SK-N-SH (cell line): ENCODE results near the gene MYH1. TPM values are rescaled to one million over a fixed set of nuclear protein-coding genes. Genes with fewer than 3 reads are reported as not detected.

Experiments
- CTCF ChIA-PET: fragments of 300-600, 350-600 bp; formaldehyde crosslinking; extraction: SDS; loops from one replicate; lab custom pipeline; 2021; lab: Yijun Ruan, JAX
- POLR2A ChIA-PET: fragments of 350-600 bp; sonication (Branson Sonifier 250); formaldehyde crosslinking; extraction: SDS; loops from one replicate; lab custom pipeline; 2020; ENCODE audit warnings: antibody characterized with exemption, inconsistent platforms; lab: Yijun Ruan, JAX
- DNase-seq: peaks from one replicate; pipeline ENCODE4 v3.0.0; 2012
- H2AFZ ChIP-seq: fragments of 200-600 bp; sonication (generic); 2 replicates; pipeline ENCODE4 v1.8.1; 2016; ENCODE audit warnings: antibody characterized with exemption, mild to moderate bottlenecking, low read depth
- H3F3A ChIP-seq: fragments of 200-600 bp; sonication (generic); replicated peaks from 2 replicates; pipeline ENCODE3; 2016; ENCODE audit warnings: antibody characterized with exemption, mild to moderate bottlenecking; ENCODE audit not compliant: insufficient read depth
- H3K27ac ChIP-seq, 2 experiments: fragments of 200-500 bp in 1 of 2; fragments of 200-600 bp in 1 of 2; sonication (Bioruptor generic) in 1 of 2; sonication (generic), shearing (Covaris generic) in 1 of 2; 2 replicates each; pipeline versions ENCODE4 v1.5.1 to v1.6.1; 2014 to 2016; ENCODE audit warnings: low read depth in 2 of 2, inconsistent platforms in 1 of 2, low read length in 1 of 2, mild to moderate bottlenecking in 1 of 2, mixed read lengths in 1 of 2
- H3K27me3 ChIP-seq: fragments of 200-600 bp; sonication (generic), shearing (Covaris generic); 2 replicates; pipeline ENCODE4 v1.6.1; 2016; ENCODE audit warnings: mixed run types; ENCODE audit not compliant: insufficient read depth
- H3K36me3 ChIP-seq, 2 experiments: fragments of 200-500 bp in 1 of 2; fragments of 200-600 bp in 1 of 2; sonication (Bioruptor generic) in 1 of 2; sonication (generic) in 1 of 2; replicated peaks in 1 of 2; 2 replicates each; pipeline versions ENCODE3 to v1.5.1; 2014 to 2016; ENCODE audit warnings: low read length in 1 of 2, mild to moderate bottlenecking in 1 of 2; ENCODE audit not compliant: insufficient read depth in 2 of 2, control insufficient read depth in 1 of 2
- H3K4me1 ChIP-seq, 2 experiments: fragments of 200-500 bp in 1 of 2; fragments of 200-600 bp in 1 of 2; sonication (Bioruptor generic) in 1 of 2; sonication (generic), shearing (Covaris generic) in 1 of 2; 2 replicates each; pipeline versions ENCODE4 v1.5.1 to v1.6.1; 2014 to 2016; ENCODE audit warnings: low read depth in 1 of 2, low read length in 1 of 2, mixed run types in 1 of 2; ENCODE audit not compliant: insufficient read depth in 2 of 2, control insufficient read depth in 1 of 2
- H3K4me2 ChIP-seq: fragments of 200-600 bp; sonication (generic), shearing (Covaris generic); 2 replicates; pipeline ENCODE4 v1.6.1; 2017; ENCODE audit warnings: mixed run types
- H3K4me3 ChIP-seq, 2 experiments: fragments of 200-500 bp in 1 of 2; fragments of 200-600 bp in 1 of 2; sonication (Bioruptor generic) in 1 of 2; sonication (generic), shearing (Covaris generic) in 1 of 2; 2 replicates each; pipeline versions ENCODE4 v1.5.1 to v1.8.1; 2014 to 2016; ENCODE audit warnings: low read depth in 2 of 2, inconsistent platforms in 1 of 2, low read length in 1 of 2, mild to moderate bottlenecking in 1 of 2, mixed read lengths in 1 of 2, moderate library complexity in 1 of 2
- H3K79me2 ChIP-seq: fragments of 200-600 bp; sonication (generic); 2 replicates; pipeline ENCODE4 v1.8.1; 2017; ENCODE audit warnings: mild to moderate bottlenecking; ENCODE audit not compliant: insufficient read depth
- H3K9ac ChIP-seq: fragments of 200-600 bp; sonication (generic); 2 replicates; pipeline ENCODE4 v1.6.1; 2017; ENCODE audit warnings: mixed run types
- H3K9me2 ChIP-seq: fragments of 200-600 bp; sonication (generic); 2 replicates; pipeline ENCODE4 v1.6.1; 2017; ENCODE audit warnings: mixed run types
- H3K9me3 ChIP-seq: fragments of 200-600 bp; sonication (generic); 2 replicates; pipeline ENCODE4 v1.6.1; 2017; ENCODE audit warnings: mixed run types, mild to moderate bottlenecking, moderate library complexity
- H4K20me1 ChIP-seq: fragments of 200-600 bp; sonication (generic); 2 replicates; pipeline ENCODE4 v1.6.1; 2017; ENCODE audit warnings: mild to moderate bottlenecking, mixed run types; ENCODE audit not compliant: insufficient read depth
- CHD2 ChIP-seq: fragments of 150-350 bp; IDR thresholded peaks from 2 replicates; pipeline ENCODE4 v1.6.1; 2018; ENCODE audit warnings: low read length; ENCODE audit not compliant: partially characterized antibody
- ELF1 ChIP-seq: IDR thresholded peaks from 2 replicates; pipeline ENCODE4 v1.4.0; 2012
- EP300 ChIP-seq, 2 experiments: IDR thresholded peaks; 2 replicates each; pipeline versions ENCODE4 v1.4.0 to v1.6.1; 2012; ENCODE audit warnings: borderline replicate concordance in 1 of 2, low read depth in 1 of 2, low read length in 1 of 2
- FOSL2 ChIP-seq: IDR thresholded peaks from 2 replicates; pipeline ENCODE4 v1.4.0; 2012; ENCODE audit warnings: low read depth, mild to moderate bottlenecking, moderate library complexity, borderline replicate concordance
- GABPA ChIP-seq: IDR thresholded peaks from 2 replicates; pipeline ENCODE4 v1.4.0; 2012; ENCODE audit warnings: low read depth, mild to moderate bottlenecking
- NFIC ChIP-seq: IDR thresholded peaks from 2 replicates; pipeline ENCODE4 v1.4.0; 2012; ENCODE audit warnings: borderline replicate concordance
- NRF1 ChIP-seq: IDR thresholded peaks from 2 replicates; pipeline ENCODE4 v1.6.1; 2012; ENCODE audit warnings: low read depth, mild to moderate bottlenecking, low read length
- RCOR1 ChIP-seq: fragments of 150-350 bp; IDR thresholded peaks from 2 replicates; pipeline ENCODE4 v1.6.1; 2017; ENCODE audit warnings: antibody characterized with exemption, low read length
- RFX5 ChIP-seq: IDR thresholded peaks from 2 replicates; pipeline ENCODE4 v1.6.1; 2012; ENCODE audit warnings: mild to moderate bottlenecking, improper control_type of control experiment, low read length
- RXRA ChIP-seq: IDR thresholded peaks from 2 replicates; pipeline ENCODE4 v1.4.0; 2012; ENCODE audit warnings: low read depth, mild to moderate bottlenecking, borderline replicate concordance
- SIN3A ChIP-seq: IDR thresholded peaks from 2 replicates; pipeline ENCODE4 v1.6.1; 2012; ENCODE audit warnings: low read depth, mild to moderate bottlenecking, low read length, moderate library complexity, borderline replicate concordance
- TCF12 ChIP-seq: IDR thresholded peaks from 2 replicates; pipeline ENCODE4 v1.4.0; 2012
- WGBS: methylation state at CpG from one replicate; pipeline ENCODE4 v1.1.6; 2017; ENCODE audit warnings: low lambda C conversion rate; 5-methylcytosine and 5-hydroxymethylcytosine counted together
- polyA plus RNA-seq, 3 experiments: library from polyadenylated mRNA; depleted of rRNA; stranded (reverse); fragments of >200 nt; gene quantifications; 2 replicates each; pipeline ENCODE4 v1.2.3, GENCODE V29; 2012
- TF ChIP-seq, protein P1 (sequence below): IDR thresholded peaks from 2 replicates; pipeline ENCODE4 v1.4.0; 2012; ENCODE audit warnings: low read depth, borderline replicate concordance
- TF ChIP-seq, protein P2 (sequence below): IDR thresholded peaks from 2 replicates; pipeline ENCODE4; 2012
- TF ChIP-seq, protein P3 (sequence below): IDR thresholded peaks from 2 replicates; pipeline ENCODE4 v1.4.0; 2012; ENCODE audit warnings: low read depth
- TF ChIP-seq, protein P4 (sequence below): IDR thresholded peaks from 2 replicates; pipeline ENCODE4 v1.6.1; 2012; ENCODE audit warnings: mild to moderate bottlenecking, low read depth, low read length, moderate library complexity

Gene MYH1
- polyA plus RNA-seq, 1 of the 3 experiments (the other 2 are of a cell fraction), result 0.03 TPM

DNA sequence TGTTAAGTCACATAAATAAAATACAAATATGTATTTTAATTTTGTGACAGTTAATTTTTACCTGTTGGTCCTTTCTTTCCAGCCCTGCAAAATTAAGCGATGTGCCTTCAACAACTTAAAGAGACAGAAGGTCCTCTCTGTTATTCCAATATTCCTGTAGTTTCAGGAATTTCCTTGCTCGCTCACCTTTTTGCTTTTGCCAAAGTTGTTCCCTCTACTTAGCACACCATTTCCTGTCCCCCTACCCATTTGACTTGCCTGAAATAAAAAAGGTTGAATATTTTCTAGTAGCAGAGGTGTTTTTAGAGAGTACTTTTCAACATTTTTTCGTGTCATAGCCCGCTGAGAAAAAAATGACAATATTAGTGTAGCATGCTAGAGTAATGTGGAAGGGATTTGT is 31.7 kb upstream of the MYH1 start:
- no peaks in the 10 kb centered on the region for H3F3A ChIP-seq
- H3K27me3 ChIP-seq, result 0 out of 2 replicates have a peak, but pooled peaks cover 6% of the 10 kb centered on the region
- H4K20me1 ChIP-seq, result no peaks in the 10 kb centered on the region
- H3K36me3 ChIP-seq, result no peaks in the 10 kb centered on the region
- no peak for DNase-seq
- no peak overlapping the region for H2AFZ ChIP-seq
- no peak overlapping the region for H3K27ac ChIP-seq
- H3K4me1 ChIP-seq, result no peaks in the 10 kb centered on the region
- H3K4me3 ChIP-seq, result no peak overlapping the region
- no peaks in the 10 kb centered on the region for H3K79me2 ChIP-seq
- H3K4me2 ChIP-seq, result no peak overlapping the region
- no peak overlapping the region for H3K9ac ChIP-seq
- ChIA-PET CTCF (interaction anchor here (0.8 kb wide), 1 partner anchor 21 kb away, joined by 3 read pairs; no protein-coding TSS in a partner anchor), POLR2A (no interaction called here)
- H3K9me2 ChIP-seq, result no peaks in the 10 kb centered on the region
- H3K9me3 ChIP-seq, result no peaks in the 10 kb centered on the region
- TF ChIP-seq, protein P1, sequence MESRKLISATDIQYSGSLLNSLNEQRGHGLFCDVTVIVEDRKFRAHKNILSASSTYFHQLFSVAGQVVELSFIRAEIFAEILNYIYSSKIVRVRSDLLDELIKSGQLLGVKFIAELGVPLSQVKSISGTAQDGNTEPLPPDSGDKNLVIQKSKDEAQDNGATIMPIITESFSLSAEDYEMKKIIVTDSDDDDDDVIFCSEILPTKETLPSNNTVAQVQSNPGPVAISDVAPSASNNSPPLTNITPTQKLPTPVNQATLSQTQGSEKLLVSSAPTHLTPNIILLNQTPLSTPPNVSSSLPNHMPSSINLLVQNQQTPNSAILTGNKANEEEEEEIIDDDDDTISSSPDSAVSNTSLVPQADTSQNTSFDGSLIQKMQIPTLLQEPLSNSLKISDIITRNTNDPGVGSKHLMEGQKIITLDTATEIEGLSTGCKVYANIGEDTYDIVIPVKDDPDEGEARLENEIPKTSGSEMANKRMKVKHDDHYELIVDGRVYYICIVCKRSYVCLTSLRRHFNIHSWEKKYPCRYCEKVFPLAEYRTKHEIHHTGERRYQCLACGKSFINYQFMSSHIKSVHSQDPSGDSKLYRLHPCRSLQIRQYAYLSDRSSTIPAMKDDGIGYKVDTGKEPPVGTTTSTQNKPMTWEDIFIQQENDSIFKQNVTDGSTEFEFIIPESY, result no peak
- TF ChIP-seq, protein P2, sequence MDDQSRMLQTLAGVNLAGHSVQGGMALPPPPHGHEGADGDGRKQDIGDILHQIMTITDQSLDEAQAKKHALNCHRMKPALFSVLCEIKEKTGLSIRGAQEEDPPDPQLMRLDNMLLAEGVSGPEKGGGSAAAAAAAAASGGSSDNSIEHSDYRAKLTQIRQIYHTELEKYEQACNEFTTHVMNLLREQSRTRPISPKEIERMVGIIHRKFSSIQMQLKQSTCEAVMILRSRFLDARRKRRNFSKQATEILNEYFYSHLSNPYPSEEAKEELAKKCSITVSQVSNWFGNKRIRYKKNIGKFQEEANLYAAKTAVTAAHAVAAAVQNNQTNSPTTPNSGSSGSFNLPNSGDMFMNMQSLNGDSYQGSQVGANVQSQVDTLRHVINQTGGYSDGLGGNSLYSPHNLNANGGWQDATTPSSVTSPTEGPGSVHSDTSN, result no peak
- no peak for TF ChIP-seq EP300 (IDR thresholded peaks at IDR 0.05; ENCODE audit: borderline replicate concordance in 1 of 2, low read depth in 1 of 2, low read length in 1 of 2)
- no peak for TF ChIP-seq RCOR1
- no peak for TF ChIP-seq RXRA
- no peak for TF ChIP-seq TCF12
- no peak for TF ChIP-seq NFIC
- no peak for TF ChIP-seq RFX5
- no peak for TF ChIP-seq ELF1
- TF ChIP-seq, protein P3, sequence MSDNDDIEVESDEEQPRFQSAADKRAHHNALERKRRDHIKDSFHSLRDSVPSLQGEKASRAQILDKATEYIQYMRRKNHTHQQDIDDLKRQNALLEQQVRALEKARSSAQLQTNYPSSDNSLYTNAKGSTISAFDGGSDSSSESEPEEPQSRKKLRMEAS, result no peak
- no peak for TF ChIP-seq FOSL2
- no peak for TF ChIP-seq SIN3A
- TF ChIP-seq CHD2, result no peak
- TF ChIP-seq GABPA, result no peak
- TF ChIP-seq, protein P4, sequence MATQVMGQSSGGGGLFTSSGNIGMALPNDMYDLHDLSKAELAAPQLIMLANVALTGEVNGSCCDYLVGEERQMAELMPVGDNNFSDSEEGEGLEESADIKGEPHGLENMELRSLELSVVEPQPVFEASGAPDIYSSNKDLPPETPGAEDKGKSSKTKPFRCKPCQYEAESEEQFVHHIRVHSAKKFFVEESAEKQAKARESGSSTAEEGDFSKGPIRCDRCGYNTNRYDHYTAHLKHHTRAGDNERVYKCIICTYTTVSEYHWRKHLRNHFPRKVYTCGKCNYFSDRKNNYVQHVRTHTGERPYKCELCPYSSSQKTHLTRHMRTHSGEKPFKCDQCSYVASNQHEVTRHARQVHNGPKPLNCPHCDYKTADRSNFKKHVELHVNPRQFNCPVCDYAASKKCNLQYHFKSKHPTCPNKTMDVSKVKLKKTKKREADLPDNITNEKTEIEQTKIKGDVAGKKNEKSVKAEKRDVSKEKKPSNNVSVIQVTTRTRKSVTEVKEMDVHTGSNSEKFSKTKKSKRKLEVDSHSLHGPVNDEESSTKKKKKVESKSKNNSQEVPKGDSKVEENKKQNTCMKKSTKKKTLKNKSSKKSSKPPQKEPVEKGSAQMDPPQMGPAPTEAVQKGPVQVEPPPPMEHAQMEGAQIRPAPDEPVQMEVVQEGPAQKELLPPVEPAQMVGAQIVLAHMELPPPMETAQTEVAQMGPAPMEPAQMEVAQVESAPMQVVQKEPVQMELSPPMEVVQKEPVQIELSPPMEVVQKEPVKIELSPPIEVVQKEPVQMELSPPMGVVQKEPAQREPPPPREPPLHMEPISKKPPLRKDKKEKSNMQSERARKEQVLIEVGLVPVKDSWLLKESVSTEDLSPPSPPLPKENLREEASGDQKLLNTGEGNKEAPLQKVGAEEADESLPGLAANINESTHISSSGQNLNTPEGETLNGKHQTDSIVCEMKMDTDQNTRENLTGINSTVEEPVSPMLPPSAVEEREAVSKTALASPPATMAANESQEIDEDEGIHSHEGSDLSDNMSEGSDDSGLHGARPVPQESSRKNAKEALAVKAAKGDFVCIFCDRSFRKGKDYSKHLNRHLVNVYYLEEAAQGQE, result no peak
- TF ChIP-seq NRF1, result no peak
- 3% methylated on average over 4 of the region's 4 CpGs for WGBS
